H1 (cell line): ENCODE measurements around the gene TNFRSF8. TPM values are rescaled to one million over a fixed set of nuclear protein-coding genes. Genes with fewer than 3 reads are reported as not detected.

Experiments
- CTCF ChIA-PET: fragments of 300-600 bp; sonication (Branson Sonifier 250); formaldehyde crosslinking; loops from one replicate; lab custom pipeline; 2021; ENCODE audit not compliant: partially characterized antibody; lab: Charles Lee
- POLR2A ChIA-PET: fragments of 300-600 bp; sonication (Branson Sonifier 250); formaldehyde crosslinking; loops from one replicate; lab custom pipeline; 2021; ENCODE audit warnings: inconsistent platforms; ENCODE audit not compliant: partially characterized antibody; lab: Charles Lee
- DNase-seq, 2 experiments: peaks; one replicate each; pipeline versions ENCODE4 v3.0.0 to v3.0.0-alpha.2; 2010 to 2022; ENCODE audit warnings: low spot score in 2 of 2, low read depth in 1 of 2, mixed read lengths in 1 of 2
- FAIRE-seq: peaks from 2 replicates; lab custom pipeline; 2011; peaks lifted over from hg19 to GRCh38; lab: Jason Lieb, UNC
- H2AFZ ChIP-seq: 2 replicates; pipeline ENCODE4 v1.8.1; 2012; ENCODE audit warnings: low read length, inconsistent platforms
- H2AK5ac ChIP-seq: 2 replicates; pipeline ENCODE4 v1.6.1; 2013; ENCODE audit warnings: low read depth, low read length
- H2BK120ac ChIP-seq: replicated peaks from 2 replicates; pipeline ENCODE3; 2013; ENCODE audit warnings: low read depth, low read length, inconsistent platforms
- H2BK12ac ChIP-seq: 2 replicates; pipeline ENCODE4 v1.6.1; 2013; ENCODE audit warnings: low read depth, low read length
- H2BK15ac ChIP-seq: 2 replicates; pipeline ENCODE4 v1.6.1; 2013; ENCODE audit warnings: low read length
- H2BK20ac ChIP-seq: 2 replicates; pipeline ENCODE4 v1.6.1; 2013; ENCODE audit warnings: low read length
- H2BK5ac ChIP-seq: 2 replicates; pipeline ENCODE4 v1.6.1; 2013; ENCODE audit warnings: low read depth, low read length
- H3K14ac ChIP-seq: 2 replicates; pipeline ENCODE4 v1.6.1; 2013; ENCODE audit warnings: inconsistent platforms; ENCODE audit not compliant: insufficient read length
- H3K18ac ChIP-seq: 2 replicates; pipeline ENCODE4 v1.6.1; 2013; ENCODE audit warnings: low read length; ENCODE audit errors: extremely low read depth
- H3K23ac ChIP-seq: 2 replicates; pipeline ENCODE4 v1.6.1; 2013; ENCODE audit warnings: inconsistent platforms; ENCODE audit not compliant: insufficient read length
- H3K23me2 ChIP-seq: 2 replicates; pipeline ENCODE4 v1.6.1; 2013; ENCODE audit warnings: low read depth, low read length
- H3K27ac ChIP-seq: 2 replicates; pipeline ENCODE4 v1.6.1; 2011; ENCODE audit warnings: low read depth, low read length, inconsistent platforms
- H3K27me3 ChIP-seq, 4 experiments: replicated peaks in 1 of 4; 1 replicate in 1 of 4; 2 replicates in 3 of 4; pipeline versions ENCODE4 v1.6.1 to v1.8.1; 2011 to 2013; ENCODE audit warnings: low read length in 3 of 4, mild to moderate bottlenecking in 3 of 4, inconsistent platforms in 2 of 4, mixed read lengths in 2 of 4, moderate library complexity in 1 of 4; ENCODE audit not compliant: control insufficient read depth in 3 of 4, insufficient read depth in 3 of 4; ENCODE audit errors: extremely low read depth in 1 of 4
- H3K36me3 ChIP-seq, 4 experiments: 2 replicates each; pipeline versions ENCODE4 v1.6.1 to v1.8.1; 2011 to 2013; ENCODE audit warnings: mild to moderate bottlenecking in 4 of 4, low read length in 3 of 4, moderate library complexity in 2 of 4, control low read depth in 1 of 4, inconsistent platforms in 1 of 4; ENCODE audit not compliant: insufficient read depth in 4 of 4, control insufficient read depth in 2 of 4
- H3K4ac ChIP-seq: replicated peaks from 2 replicates; pipeline ENCODE3; 2013; ENCODE audit warnings: low read length, low read depth, mixed read lengths, inconsistent platforms; ENCODE audit not compliant: insufficient read length
- H3K4me1 ChIP-seq, 4 experiments: replicated peaks in 1 of 4; 1 replicate in 1 of 4; 2 replicates in 3 of 4; pipeline versions ENCODE4 v1.6.1 to v1.8.1; 2011 to 2013; ENCODE audit warnings: low read length in 3 of 4, inconsistent platforms in 2 of 4, mixed read lengths in 1 of 4; ENCODE audit not compliant: insufficient read depth in 4 of 4, control insufficient read depth in 3 of 4
- H3K4me2 ChIP-seq, 2 experiments: 2 replicates each; pipeline versions ENCODE4 v1.6.1 to v1.8.1; 2011 to 2013; ENCODE audit warnings: low read depth in 2 of 2, low read length in 2 of 2, control low read depth in 1 of 2, inconsistent platforms in 1 of 2, mild to moderate bottlenecking in 1 of 2; ENCODE audit not compliant: insufficient read depth in 1 of 2
- H3K4me3 ChIP-seq, 4 experiments: fragments of 200-600, 300-600 bp in 1 of 4; sonication (generic), shearing (Covaris generic), sonication (Bioruptor Twin) in 1 of 4; 2 replicates each; pipeline versions ENCODE4 v1.5.1 to v1.8.1; 2011 to 2016; ENCODE audit warnings: low read length in 4 of 4, low read depth in 3 of 4, control low read depth in 2 of 4, inconsistent platforms in 2 of 4, mild to moderate bottlenecking in 2 of 4, mixed read lengths in 1 of 4, moderate library complexity in 1 of 4; ENCODE audit not compliant: insufficient read depth in 2 of 4; ENCODE audit errors: extremely low read depth in 1 of 4
- H3K56ac ChIP-seq: replicated peaks from 2 replicates; pipeline ENCODE3; 2013; ENCODE audit warnings: low read depth, mild to moderate bottlenecking, mixed read lengths, low read length, inconsistent platforms; ENCODE audit not compliant: insufficient read length
- H3K79me1 ChIP-seq: 2 replicates; pipeline ENCODE4 v1.6.1; 2013; ENCODE audit warnings: low read depth, low read length, control low read depth
- H3K79me2 ChIP-seq, 2 experiments: 2 replicates each; pipeline versions ENCODE4 v1.6.1 to v1.8.1; 2012 to 2013; ENCODE audit warnings: low read length in 2 of 2, mild to moderate bottlenecking in 2 of 2, inconsistent platforms in 1 of 2; ENCODE audit not compliant: insufficient read depth in 2 of 2, control insufficient read depth in 1 of 2
- H3K9ac ChIP-seq, 4 experiments: replicated peaks in 1 of 4; 1 replicate in 1 of 4; 2 replicates in 3 of 4; pipeline versions ENCODE4 v1.6.1 to v1.8.1; 2011 to 2013; ENCODE audit warnings: low read depth in 3 of 4, low read length in 3 of 4, control low read depth in 2 of 4, mild to moderate bottlenecking in 2 of 4, moderate library complexity in 2 of 4, inconsistent platforms in 1 of 4; ENCODE audit errors: extremely low read depth in 1 of 4
- H3K9me3 ChIP-seq, 2 experiments: 2 replicates each; pipeline versions ENCODE4 v1.6.1 to v1.8.1; 2012 to 2013; ENCODE audit warnings: mild to moderate bottlenecking in 2 of 2, moderate library complexity in 2 of 2, control low read depth in 1 of 2, inconsistent platforms in 1 of 2, low read depth in 1 of 2, low read length in 1 of 2, mixed read lengths in 1 of 2; ENCODE audit not compliant: insufficient read depth in 2 of 2
- H4K20me1 ChIP-seq, 2 experiments: replicated peaks in 1 of 2; 2 replicates each; pipeline versions ENCODE3 to v1.8.1; 2011 to 2013; ENCODE audit warnings: inconsistent platforms in 2 of 2, low read length in 2 of 2, mild to moderate bottlenecking in 1 of 2; ENCODE audit not compliant: insufficient read depth in 2 of 2, control insufficient read depth in 1 of 2
- H4K5ac ChIP-seq: 2 replicates; pipeline ENCODE4 v1.6.1; 2013; ENCODE audit warnings: low read length, low read depth, mixed read lengths, inconsistent platforms; ENCODE audit not compliant: insufficient read length
- H4K8ac ChIP-seq: 2 replicates; pipeline ENCODE4 v1.8.0; 2013; ENCODE audit warnings: mild to moderate bottlenecking, moderate library complexity, low read length, inconsistent platforms; ENCODE audit not compliant: insufficient read depth; ENCODE audit errors: extremely low read depth
- H4K91ac ChIP-seq: replicated peaks from 2 replicates; pipeline ENCODE3; 2013; ENCODE audit warnings: low read length, mixed read lengths, inconsistent platforms; ENCODE audit not compliant: insufficient read length
- ATF3 ChIP-seq: IDR thresholded peaks from 2 replicates; pipeline ENCODE4 v1.6.1; 2011; ENCODE audit warnings: low read depth, mild to moderate bottlenecking, low read length; ENCODE audit not compliant: insufficient read depth
- CBX5 ChIP-seq: fragments of 300-800, 300-1000 bp; sonication (generic); IDR thresholded peaks from 2 replicates; pipeline ENCODE4 v1.7.1; 2016; ENCODE audit warnings: antibody characterized with exemption, low read length, low read depth
- CTBP2 ChIP-seq: IDR thresholded peaks from 2 replicates; pipeline ENCODE4 v1.7.0; 2011; ENCODE audit warnings: borderline replicate concordance, mild to moderate bottlenecking, moderate library complexity, mixed read lengths, low read length; ENCODE audit not compliant: insufficient read depth, insufficient read length
- SP4 ChIP-seq: IDR thresholded peaks from 2 replicates; pipeline ENCODE4 v1.6.1; 2012; ENCODE audit warnings: low read length, inconsistent platforms
- WGBS, 2 experiments: shearing (Covaris generic) in 1 of 2; methylation state at CpG; one replicate each; pipeline versions ENCODE4 v1.1.6 to v1.1.7; 2013 to 2015; ENCODE audit warnings: low lambda C conversion rate in 2 of 2, mixed read lengths in 2 of 2, inconsistent platforms in 1 of 2, low coverage in 1 of 2, missing lambda C conversion rate in 1 of 2; ENCODE audit not compliant: insufficient replicate concordance in 2 of 2, insufficient coverage in 1 of 2, insufficient read length in 1 of 2; ENCODE audit errors: extremely low coverage in 1 of 2, missing lambda C conversion rate in 1 of 2; 5-methylcytosine and 5-hydroxymethylcytosine counted together
- polyA plus RNA-seq, 7 experiments: library from polyadenylated mRNA; depleted of rRNA in 3 of 7; stranded (reverse) in 5 of 7; unstranded in 2 of 7; fragments of >200 nt in 5 of 7; fragments of 200-250 nt in 2 of 7; gene quantifications; 1 replicate in 5 of 7; 2 replicates in 1 of 7; 4 replicates in 1 of 7; pipeline versions ENCODE4 v1.2.1 to v1.2.3, GENCODE V29; 2011 to 2013; ENCODE audit warnings: missing spikeins in 2 of 7, mixed read lengths in 2 of 7
- total RNA-seq: library from RNA; stranded (reverse); fragmentation: NEBNext Ultra II Directional; extraction: Animal tissue kit (Norgen Biotek cat#: 25700); gene quantifications from 2 replicates; pipeline ENCODE4 v1.2.1, GENCODE V29; 2021

Gene TNFRSF8
- total and polyA plus RNA-seq, 2 of the 8 experiments (the other 6 are each of a cell fraction or from before 2014, with no cell fraction given) = 23.2 to 32.7 TPM

DNA sequence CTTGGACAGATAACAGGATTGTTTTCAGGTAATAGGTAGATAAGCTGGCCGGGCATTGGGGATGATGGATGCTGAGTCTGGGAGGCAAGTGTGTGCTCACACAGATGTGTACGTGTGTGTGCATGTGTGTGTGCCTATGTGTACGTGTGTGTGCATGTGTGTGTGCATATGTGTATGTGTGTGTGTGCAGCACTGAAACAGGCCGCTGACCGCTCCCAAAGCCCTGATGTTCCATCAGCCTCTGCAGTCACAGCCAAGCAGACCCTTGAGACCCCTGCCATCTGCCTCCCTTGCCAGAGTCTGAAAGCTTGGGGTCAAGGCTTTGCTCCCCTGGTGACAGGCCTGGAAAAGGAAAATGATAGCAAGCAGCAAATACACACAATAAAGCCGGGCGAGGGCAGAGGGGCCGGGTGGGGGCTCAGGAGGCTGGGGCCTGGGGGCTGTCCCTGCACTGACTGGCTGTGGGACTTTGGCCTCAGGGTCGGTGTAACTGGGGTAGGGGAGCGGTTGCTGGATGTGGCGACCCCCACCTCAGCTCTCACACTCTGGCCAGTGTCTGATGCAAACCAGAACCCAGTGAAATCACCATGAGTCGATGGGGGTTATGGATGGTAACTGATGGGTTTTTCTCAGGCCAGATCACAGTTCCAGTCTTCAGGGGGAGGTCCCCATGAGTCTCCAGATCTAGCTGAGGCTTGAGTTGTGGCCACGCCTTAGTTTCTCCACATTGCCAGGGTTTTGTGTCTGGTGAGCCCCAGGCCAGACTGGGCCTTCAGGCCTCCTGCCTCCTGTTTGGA, 9.2 kb upstream of the TNFRSF8 start:
- DNase-seq (no peak), FAIRE-seq (no peak)
- ChIA-PET POLR2A (interaction anchor here (1.4 kb wide), 1 partner anchor 13 kb away, joined by 5 read pairs; no protein-coding TSS in a partner anchor), CTCF (interaction anchor here (1.0 to 1.5 kb wide), 3 partner anchors 12 to 25 kb away, joined by 3 to 7 read pairs (median 3); no protein-coding TSS in a partner anchor)
- peak overlapping the region in 1 of 4 experiments; percentile 37; a peak in 1 of 7 replicates for H3K9ac ChIP-seq
- H2BK20ac ChIP-seq = peak overlapping the region; percentile 16; the same call in 1 of the 2 replicates
- H4K8ac ChIP-seq = no peak overlapping the region; the same call in 1 of the 2 replicates
- no peaks in the 10 kb centered on the region for H3K79me1 ChIP-seq
- no peaks in the 10 kb centered on the region for H3K36me3 ChIP-seq
- no peak overlapping the region; the same call in 1 of the 2 replicates for H3K27ac ChIP-seq
- H3K4ac ChIP-seq = no peak overlapping the region
- no peak overlapping the region for H3K14ac ChIP-seq
- H2AK5ac ChIP-seq = no peak overlapping the region
- H3K23ac ChIP-seq = no peak overlapping the region
- no peaks in the 10 kb centered on the region; a peak in 1 of 7 replicates for H3K27me3 ChIP-seq
- H3K4me1 ChIP-seq = peaks cover 0 to 13% (median 4%) of the 10 kb centered on the region in 4 experiments; a peak in 5 of 7 replicates
- H2AFZ ChIP-seq = no peak overlapping the region
- H3K4me3 ChIP-seq = no peak overlapping the region
- no peaks in the 10 kb centered on the region for H3K79me2 ChIP-seq
- no peak overlapping the region for H2BK15ac ChIP-seq
- H3K18ac ChIP-seq = no peak overlapping the region; the same call in 1 of the 2 replicates
- H3K9me3 ChIP-seq = no peaks in the 10 kb centered on the region
- H4K91ac ChIP-seq = no peak overlapping the region
- no peaks in the 10 kb centered on the region for H3K23me2 ChIP-seq
- H4K20me1 ChIP-seq = no peaks in the 10 kb centered on the region
- H2BK5ac ChIP-seq = 0 out of 2 replicates have a peak overlapping the region, but pooled peaks have one; percentile 35
- H4K5ac ChIP-seq = no peak overlapping the region
- WGBS, 2 experiments = 91% methylated on average over 10 of the region's 13 CpGs; no CpG with 5 or more reads in 1 of the 2 experiments
- no peak overlapping the region for H2BK120ac ChIP-seq
- peak overlapping the region; percentile 68; the same call in 1 of the 2 replicates for H2BK12ac ChIP-seq
- H3K4me2 ChIP-seq = no peak overlapping the region
- H3K56ac ChIP-seq = no peak overlapping the region
- no peak for TF ChIP-seq CTBP2
- TF ChIP-seq CBX5 = no peak
- no peak for TF ChIP-seq ATF3
- TF ChIP-seq SP4 = no peak
